Measurements from ENCODE around the gene KIAA0319L. TPM values are rescaled to one million over a fixed set of nuclear protein-coding genes. Genes with fewer than 3 reads are reported as not detected.

Gene KIAA0319L
- polyA plus RNA-seq, 2 of the 4 experiments (the other 2 are of a cell fraction): 18.2 to 36.9 TPM

- ChIA-PET POLR2A (no interaction called here), CTCF (interaction anchor here (1.3 kb wide), 1 partner anchor 221 kb away, joined by 4 read pairs; no protein-coding TSS in a partner anchor)
- 75% methylated on average over 4 of the region's 4 CpGs for WGBS (ENCODE audit: missing lambda C conversion rate)
- ATAC-seq: no peak
- H3K4me3 ChIP-seq: no peak overlapping the region
- no peak for FAIRE-seq
- peak overlapping the region; percentile 21; the same call in 1 of the 3 replicates for H3K4me2 ChIP-seq
- H3K4me1 ChIP-seq: peaks cover 13% of the 10 kb centered on the region; the same call in 2 of the 3 replicates
- H3K27ac ChIP-seq: no peak overlapping the region
- peak in 1 of 2 experiments; percentile 17 for DNase-seq (ENCODE audit: low read depth in 1 of 2, low spot score in 1 of 2)
- H3K9me3 ChIP-seq: no peaks in the 10 kb centered on the region
- TF ChIP-seq MYC (IDR thresholded peaks at IDR 0.05; ENCODE audit: borderline replicate concordance, low read length) (no peak), HOXA7 (CRISPR knock-in tag; IDR thresholded peaks at IDR 0.05) (no peak), JUNB (IDR thresholded peaks at IDR 0.05) (no peak), ZFP36 (IDR thresholded peaks at IDR 0.05; ENCODE audit: borderline replicate concordance, partially characterized antibody) (no peak), ESRRA (IDR thresholded peaks at IDR 0.05; ENCODE audit: borderline replicate concordance, low read length) (no peak), POLR2AphosphoS2 (conservative IDR thresholded peaks at IDR 0.05; ENCODE audit: low read length) (no peak), RAD21 (conservative IDR thresholded peaks at IDR 0.05 in 1 of 2, IDR thresholded peaks at IDR 0.05 in 1 of 2) (no peak), HDAC2 (IDR thresholded peaks at IDR 0.05) (no peak), E2F6 (IDR thresholded peaks at IDR 0.05; ENCODE audit: borderline replicate concordance, low read depth) (no peak), RARB (CRISPR knock-in tag; IDR thresholded peaks at IDR 0.05) (no peak), POLR2A (IDR thresholded peaks at IDR 0.05; ENCODE audit: low read length) (no peak), SMC3 (IDR thresholded peaks at IDR 0.05) (no peak), CHD4 (IDR thresholded peaks at IDR 0.05; ENCODE audit: borderline replicate concordance) (no peak), NPAS2 (CRISPR knock-in tag; IDR thresholded peaks at IDR 0.05; ENCODE audit: borderline replicate concordance) (no peak), CBX2 (IDR thresholded peaks at IDR 0.05; ENCODE audit: borderline replicate concordance, low read depth) (no peak), EHMT2 (IDR thresholded peaks at IDR 0.05; ENCODE audit: low read depth) (no peak), ELK1 (IDR thresholded peaks at IDR 0.05; ENCODE audit: low read depth, low read length) (no peak)
These were observed 51.0 kb downstream of the KIAA0319L start for GRCh38 chr1:35505911-35506798.

- FAIRE-seq (no peak), ATAC-seq (no peak), DNase-seq (ENCODE audit: low read depth in 1 of 2, low spot score in 1 of 2) (no peak)
- Histone ChIP-seq H3K9me3 (no peaks in the 10 kb centered on the region), H3K27ac (no peak overlapping the region), H3K4me3 (no peak overlapping the region), H3K4me2 (no peak overlapping the region), H3K4me1 (peaks cover 13% of the 10 kb centered on the region; the same call in 2 of the 3 replicates)
- ChIA-PET POLR2A (no interaction called here), CTCF (no interaction called here)
- 92% methylated on average over 2 of the region's 2 CpGs for WGBS (ENCODE audit: missing lambda C conversion rate)
- TF ChIP-seq PHF8 (IDR thresholded peaks at IDR 0.05; ENCODE audit: borderline replicate concordance, low read depth) (no peak), EHF (CRISPR knock-in tag; IDR thresholded peaks at IDR 0.05) (no peak), JUN (IDR thresholded peaks at IDR 0.05) (no peak), TP53 (CRISPR knock-in tag; IDR thresholded peaks at IDR 0.05) (no peak), RFX5 (IDR thresholded peaks at IDR 0.05) (no peak), CTCF (IDR thresholded peaks at IDR 0.05) (no peak), CHD4 (IDR thresholded peaks at IDR 0.05; ENCODE audit: borderline replicate concordance) (no peak), FOXS1 (CRISPR knock-in tag; IDR thresholded peaks at IDR 0.05) (no peak), KDM1A (IDR thresholded peaks at IDR 0.05; ENCODE audit: low read depth) (no peak), GATA3 (IDR thresholded peaks at IDR 0.05; ENCODE audit: borderline replicate concordance) (no peak), HOXA7 (CRISPR knock-in tag; IDR thresholded peaks at IDR 0.05) (no peak), ZNF302 (CRISPR knock-in tag; IDR thresholded peaks at IDR 0.05) (no peak), REST (IDR thresholded peaks at IDR 0.05) (no peak), HOXB13 (CRISPR knock-in tag; IDR thresholded peaks at IDR 0.05; ENCODE audit: low read depth) (no peak), PBX3 (IDR thresholded peaks at IDR 0.05) (no peak)
These were observed 55.0 kb downstream of the KIAA0319L start for GRCh38 chr1:35502242-35502641.
